ENCODE measurements around the gene ATRNL1.
"Not testable (repeated sequence)": the region's sequence is repeated elsewhere in the genome, so short reads cannot be mapped to it uniquely, and the experiment has no call there.

ATRNL1 gene

DNA sequence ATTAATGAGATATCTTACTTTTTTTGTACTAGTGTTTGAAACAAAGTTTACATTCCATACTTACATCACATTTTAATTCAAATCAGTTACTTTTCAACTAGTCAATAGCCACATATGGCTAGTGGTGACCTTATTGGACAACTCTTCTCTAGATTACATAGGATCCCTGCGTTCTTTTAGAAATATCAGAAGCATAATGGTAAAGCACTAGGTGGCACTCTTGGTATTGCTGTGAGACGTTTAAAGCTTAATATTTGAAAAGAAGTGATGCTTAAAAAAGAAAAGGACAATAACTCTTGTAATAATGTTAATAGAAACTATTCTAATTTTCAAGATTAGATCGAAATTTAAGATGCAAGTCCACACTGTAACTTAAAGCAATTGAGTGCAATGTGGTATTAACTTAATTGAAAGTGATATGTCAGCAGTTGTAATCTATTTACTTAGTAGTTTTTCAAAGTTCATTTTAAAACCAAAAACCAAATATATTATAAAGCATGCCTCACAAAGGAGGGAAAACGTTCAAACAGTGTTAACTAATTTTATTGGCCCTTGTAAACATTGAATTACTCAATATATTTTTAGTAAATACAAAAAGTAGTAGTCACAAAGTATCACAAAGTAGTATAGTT, 339.1 kb downstream of the ATRNL1 start:
- DNase-seq = no peak

DNA sequence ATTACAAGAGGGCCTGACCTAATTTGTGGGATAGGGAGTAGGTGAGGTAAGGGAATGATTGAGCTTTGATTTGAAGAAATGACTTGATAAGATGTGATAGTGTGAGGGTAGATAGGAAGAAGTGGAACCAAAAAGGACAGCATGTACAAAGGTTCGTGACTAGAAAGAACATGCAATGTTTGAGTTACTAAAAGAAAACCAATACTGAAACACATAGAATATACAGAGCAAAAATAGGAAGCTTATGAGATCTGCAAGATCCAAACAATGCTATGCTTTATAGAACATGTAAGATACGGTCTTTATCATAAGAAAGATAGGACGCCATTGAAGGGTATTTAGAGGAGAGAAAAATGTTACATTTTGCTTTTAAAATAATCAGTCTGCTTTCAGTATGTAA, 343.8 kb downstream of the ATRNL1 start:
- no peak for DNase-seq

GRCh38 chr10:115441907-115442545, 348.9 kb downstream of the ATRNL1 start:
- DNase-seq = no peak

DNA sequence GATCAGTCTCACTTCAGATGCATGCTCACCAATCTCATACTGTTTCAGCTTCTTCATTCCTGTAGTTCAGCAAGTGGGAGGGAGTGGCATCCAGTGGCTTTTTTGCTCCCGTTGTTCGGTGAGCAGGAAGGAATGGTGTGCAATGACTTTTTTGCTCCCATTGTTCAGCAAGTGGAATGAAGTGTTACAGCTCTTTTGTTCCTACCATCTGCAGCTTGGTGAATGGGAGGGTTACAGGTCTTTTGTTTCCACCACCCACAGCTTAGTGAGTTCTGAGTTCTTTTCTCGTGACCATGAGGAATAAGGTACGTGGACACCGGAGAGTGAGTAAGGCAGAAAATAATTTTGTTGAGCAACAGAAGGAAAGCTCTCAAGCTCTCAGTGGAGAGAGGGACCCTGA, 363.6 kb downstream of the ATRNL1 start:
- no peak for DNase-seq

DNA sequence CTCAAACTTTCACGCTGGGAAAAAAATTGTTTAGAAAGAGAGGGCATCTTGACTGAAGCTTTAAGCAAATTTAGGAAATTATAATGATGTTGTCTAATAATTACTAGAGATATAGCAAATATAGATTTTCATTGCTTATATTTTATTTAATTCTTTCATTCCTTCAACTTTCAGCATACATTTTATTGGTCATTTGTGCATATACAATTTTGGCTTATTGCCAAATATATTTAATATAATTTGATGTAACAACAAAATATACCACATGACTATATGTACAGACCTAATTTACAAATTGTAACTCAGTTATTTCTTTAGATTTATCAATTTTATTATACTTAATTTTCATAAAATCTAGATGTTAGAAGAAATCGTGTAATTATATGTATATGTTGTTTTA, 390.1 kb downstream of the ATRNL1 start:
- DNase-seq = no peak

GRCh38 chr10:115491526-115492140, 398.5 kb downstream of the ATRNL1 start:
- DNase-seq = no peak

GRCh38 chr10:115503546-115503945, 410.4 kb downstream of the ATRNL1 start:
- no peak for DNase-seq

- DNase-seq = no peak
Observed at GRCh38 chr10:115514895-115515294, 421.7 kb downstream of the ATRNL1 start.

DNA sequence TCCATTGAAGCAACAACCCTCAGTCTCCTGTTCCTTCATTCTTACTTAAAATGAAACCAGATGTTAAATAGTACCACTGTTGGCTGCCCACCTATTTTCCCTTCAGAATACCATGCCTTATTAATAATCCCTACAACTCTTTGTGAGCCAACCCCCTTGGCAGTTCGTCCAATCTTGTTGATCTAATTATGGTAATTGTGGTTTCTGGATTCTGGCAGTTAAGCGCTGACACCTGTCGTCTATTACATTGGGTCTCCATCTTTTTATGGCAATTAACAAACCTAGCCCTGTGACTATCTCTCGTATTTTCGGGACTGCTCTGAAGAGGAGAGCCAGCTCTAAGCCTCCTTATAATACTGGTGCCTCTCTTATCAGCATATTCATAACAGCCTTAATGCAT, 432.0 kb downstream of the ATRNL1 start:
- no peak for DNase-seq

GRCh38 chr10:115527682-115528081, 434.5 kb downstream of the ATRNL1 start:
- not testable (repeated sequence) for DNase-seq

DNA sequence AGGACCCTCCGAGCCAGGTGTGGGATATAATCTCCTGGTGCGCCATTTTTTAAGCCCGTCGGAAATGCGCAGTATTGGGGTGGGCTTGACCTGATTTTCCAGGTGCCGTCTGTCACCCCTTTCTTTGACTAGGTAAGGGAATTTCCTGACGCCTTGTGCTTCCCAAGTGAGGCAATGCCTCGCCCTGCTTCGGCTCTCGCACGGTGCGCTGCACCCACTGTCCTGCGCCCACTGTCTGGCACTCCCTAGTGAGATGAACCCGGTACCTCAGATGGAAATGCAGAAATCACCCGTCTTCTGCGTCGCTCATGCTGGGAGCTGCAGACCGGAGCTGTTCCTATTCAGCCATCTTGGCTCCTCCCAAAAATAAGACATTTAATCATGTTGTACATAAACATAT, 443.2 kb downstream of the ATRNL1 start:
- DNase-seq = not testable (repeated sequence)

GRCh38 chr10:115539142-115539762, 446.1 kb downstream of the ATRNL1 start:
- no peak for DNase-seq

GRCh38 chr10:115555887-115556402, 462.8 kb downstream of the ATRNL1 start:
- no peak for DNase-seq

DNA sequence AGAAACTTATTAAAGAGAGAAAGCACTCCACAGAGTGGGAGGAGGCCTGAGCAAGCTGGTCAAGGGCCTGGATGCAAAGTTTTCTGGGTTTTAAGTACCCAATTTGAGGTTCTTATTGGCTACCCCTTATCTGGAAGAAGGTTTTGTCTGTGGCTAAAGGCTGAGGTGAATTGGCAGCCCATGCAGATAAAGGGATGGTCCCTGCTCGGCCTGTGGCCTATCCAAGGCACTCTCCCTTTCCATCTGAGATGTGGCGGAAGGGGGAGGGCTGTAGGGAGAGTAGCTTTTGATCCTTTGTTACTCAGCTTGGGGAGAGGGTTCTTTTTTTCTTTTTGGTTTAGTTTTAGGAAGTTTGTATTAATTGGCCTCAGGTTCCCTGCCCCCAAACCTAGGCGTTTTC, 465.1 kb downstream of the ATRNL1 start:
- no peak for DNase-seq

GRCh38 chr10:115566867-115567266, 473.7 kb downstream of the ATRNL1 start:
- DNase-seq = no peak

- DNase-seq = no peak
Observed at GRCh38 chr10:115572740-115573455, 479.7 kb downstream of the ATRNL1 start.

- DNase-seq = no peak
Observed at GRCh38 chr10:115580239-115580638, 487.1 kb downstream of the ATRNL1 start.

DNA sequence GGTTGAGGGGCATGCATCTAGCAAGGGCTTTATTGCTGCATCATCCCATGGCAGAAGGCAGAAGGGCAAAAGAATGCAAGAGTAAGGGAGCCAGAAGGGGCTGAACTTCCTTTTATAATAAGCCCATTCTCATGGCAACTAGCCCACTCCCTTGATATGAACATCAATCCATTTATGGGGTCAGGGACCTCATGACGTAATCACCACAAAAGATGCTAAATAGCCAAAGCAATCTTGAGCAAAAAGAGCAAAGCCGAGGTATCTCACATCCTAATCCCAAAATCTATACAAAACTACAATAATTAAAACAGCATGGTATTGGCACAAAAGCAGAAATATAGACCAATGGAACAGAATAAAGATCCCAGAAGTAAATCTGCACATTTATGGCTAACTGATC, 499.9 kb downstream of the ATRNL1 start:
- DNase-seq = no peak

GRCh38 chr10:115604627-115605026, 511.5 kb downstream of the ATRNL1 start:
- no peak for DNase-seq

DNA sequence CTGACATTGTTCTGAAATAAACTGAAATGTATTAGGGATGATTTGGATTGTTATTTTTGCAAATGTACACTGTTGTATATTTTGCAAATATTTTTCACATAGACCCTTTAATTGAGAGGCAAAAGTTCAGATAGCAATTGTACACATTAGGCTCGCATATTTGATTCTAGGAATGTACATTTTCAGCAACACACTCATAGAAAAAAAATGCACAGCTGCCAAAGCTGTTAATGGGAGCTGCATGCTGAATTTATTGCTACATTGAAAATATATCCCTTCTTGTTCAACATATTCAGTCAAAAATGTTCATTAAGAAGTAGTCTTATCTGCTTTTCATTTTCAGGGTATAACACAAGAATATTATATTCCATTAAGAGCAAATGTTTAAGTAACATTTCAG, 512.9 kb downstream of the ATRNL1 start:
- DNase-seq = no peak

DNA sequence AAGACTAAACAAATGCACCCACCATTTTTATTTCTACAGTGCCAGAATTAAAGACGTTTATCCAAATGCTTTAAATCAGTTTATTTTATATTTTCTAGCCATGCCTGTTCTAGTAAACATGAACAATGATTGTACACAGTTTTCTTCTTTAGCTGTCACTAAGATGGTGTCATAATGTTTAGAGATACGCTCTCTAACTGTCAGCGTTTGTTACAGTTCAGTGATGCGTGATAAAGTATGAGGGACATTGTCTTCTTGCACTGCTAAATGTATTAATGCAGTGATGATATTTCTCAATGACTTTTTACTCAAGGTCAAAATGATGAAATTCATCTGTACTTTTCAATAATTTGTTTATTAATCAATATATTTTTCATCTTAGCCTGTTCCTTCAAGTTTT, 513.6 kb downstream of the ATRNL1 start:
- DNase-seq = no peak

DNA sequence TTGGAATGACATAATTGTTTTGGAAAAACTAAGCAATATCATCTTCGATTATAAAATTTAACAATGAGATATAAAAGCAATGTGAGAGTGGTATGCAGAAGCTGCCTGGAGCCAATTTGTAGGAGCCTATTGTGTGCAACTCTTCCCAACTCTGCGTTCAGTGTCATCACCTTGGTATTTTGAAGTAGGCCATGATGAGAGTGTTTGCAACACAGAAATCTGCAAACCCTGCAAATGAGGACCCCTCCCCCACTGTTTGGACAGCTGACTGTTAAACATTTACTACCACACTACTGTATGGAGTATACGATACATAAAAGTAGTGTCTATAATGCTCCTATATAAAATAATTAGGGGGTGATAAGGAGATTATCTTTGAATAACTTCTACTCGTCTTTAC, 531.3 kb downstream of the ATRNL1 start:
- DNase-seq = no peak

GRCh38 chr10:115628616-115629015, 535.5 kb downstream of the ATRNL1 start:
- no peak for DNase-seq
